Adrenal gland (tissue), 5 donors: ENCODE results near the gene DPYD.

ENCODE experiments used
- POLR2A ChIP-seq, 2 donors: fragments of 450-650 bp; IDR thresholded peaks; one replicate each; pipeline ENCODE4 v1.6.1; 2017; ENCODE audit warnings: antibody characterized with exemption in 2 of 2, mild to moderate bottlenecking in 2 of 2, moderate library complexity in 1 of 2
- TF ChIP-seq, protein P1 (sequence below), 6 experiments: fragments of 450-650 bp in 4 of 6; fragments of 200-600 bp in 2 of 6; sonication (generic) in 1 of 6; IDR thresholded peaks; 1 replicate in 5 of 6; 2 replicates in 1 of 6; pipeline versions ENCODE4 v1.5.1 to v1.8.0; 2016 to 2021; ENCODE audit warnings: antibody characterized with exemption in 6 of 6, mild to moderate bottlenecking in 2 of 6, moderate library complexity in 1 of 6
- donor health status: DM: no; HTN: no; CAD: no.

DNA sequence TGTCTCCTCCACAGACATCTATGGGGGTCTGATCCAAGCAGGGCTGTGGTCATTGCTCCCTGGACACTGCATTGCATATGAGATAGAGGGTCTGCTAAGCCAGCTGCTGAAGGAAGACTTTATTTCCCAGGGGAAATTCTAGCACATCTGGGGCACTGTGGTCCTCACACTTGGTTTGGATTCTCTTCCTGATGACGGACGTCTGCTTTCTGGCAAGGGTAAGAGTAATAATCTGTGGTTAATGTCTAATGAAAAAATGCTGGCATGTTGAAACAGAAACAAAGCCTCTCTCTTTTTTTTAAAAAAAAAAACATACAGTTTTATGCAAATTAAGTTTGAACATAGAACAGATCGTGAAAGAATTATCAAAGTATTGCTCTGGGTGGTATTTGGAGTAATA, 553.9 kb downstream of the DPYD start:
- TF ChIP-seq, protein P1, sequence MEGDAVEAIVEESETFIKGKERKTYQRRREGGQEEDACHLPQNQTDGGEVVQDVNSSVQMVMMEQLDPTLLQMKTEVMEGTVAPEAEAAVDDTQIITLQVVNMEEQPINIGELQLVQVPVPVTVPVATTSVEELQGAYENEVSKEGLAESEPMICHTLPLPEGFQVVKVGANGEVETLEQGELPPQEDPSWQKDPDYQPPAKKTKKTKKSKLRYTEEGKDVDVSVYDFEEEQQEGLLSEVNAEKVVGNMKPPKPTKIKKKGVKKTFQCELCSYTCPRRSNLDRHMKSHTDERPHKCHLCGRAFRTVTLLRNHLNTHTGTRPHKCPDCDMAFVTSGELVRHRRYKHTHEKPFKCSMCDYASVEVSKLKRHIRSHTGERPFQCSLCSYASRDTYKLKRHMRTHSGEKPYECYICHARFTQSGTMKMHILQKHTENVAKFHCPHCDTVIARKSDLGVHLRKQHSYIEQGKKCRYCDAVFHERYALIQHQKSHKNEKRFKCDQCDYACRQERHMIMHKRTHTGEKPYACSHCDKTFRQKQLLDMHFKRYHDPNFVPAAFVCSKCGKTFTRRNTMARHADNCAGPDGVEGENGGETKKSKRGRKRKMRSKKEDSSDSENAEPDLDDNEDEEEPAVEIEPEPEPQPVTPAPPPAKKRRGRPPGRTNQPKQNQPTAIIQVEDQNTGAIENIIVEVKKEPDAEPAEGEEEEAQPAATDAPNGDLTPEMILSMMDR (IDR thresholded peaks at IDR 0.05) = no peak
- TF ChIP-seq POLR2A (IDR thresholded peaks at IDR 0.05) = no peak
